Breast epithelium (tissue), 4 donors: ENCODE measurements around the gene FMO1. TPM values are rescaled to one million over a fixed set of nuclear protein-coding genes. Genes with fewer than 3 reads are reported as not detected.
A peak's percentile ranks its signal among the peaks of the same experiment; 100 is the strongest.
"Not testable (repeated sequence)": the region's sequence is repeated elsewhere in the genome, so short reads cannot be mapped to it uniquely, and the experiment has no call there.

ENCODE experiments used
- DNase-seq, 2 donors: peaks; one replicate each; pipeline ENCODE4 v3.0.0-alpha.2; 2019; ENCODE audit warnings: low spot score in 2 of 2
- H3K27ac ChIP-seq, 2 donors: fragments of 200-600 bp; sonication (generic) in 1 of 2; one replicate each; pipeline ENCODE4 v1.5.1; 2016 to 2019; ENCODE audit warnings: mild to moderate bottlenecking in 1 of 2
- H3K27me3 ChIP-seq, 2 donors: fragments of 200-600 bp; sonication (generic) in 1 of 2; one replicate each; pipeline versions ENCODE4 v1.5.1 to v1.6.0; 2017 to 2019; ENCODE audit warnings: control low read depth in 1 of 2, mild to moderate bottlenecking in 1 of 2
- H3K36me3 ChIP-seq: fragments of 200-600 bp; one replicate; pipeline ENCODE4 v1.5.1; 2019
- H3K4me1 ChIP-seq, 2 donors: fragments of 200-600 bp; sonication (generic); one replicate each; pipeline ENCODE4 v1.5.1; 2016 to 2019; ENCODE audit warnings: control low read depth in 1 of 2
- H3K4me3 ChIP-seq, 3 donors: fragments of 200-600 bp; sonication (generic); 1 replicate in 2 of 3; 2 replicates in 1 of 3; pipeline ENCODE4 v1.5.1; 2016 to 2019; ENCODE audit warnings: mild to moderate bottlenecking in 3 of 3, moderate library complexity in 2 of 3
- H3K9me3 ChIP-seq, 2 donors: fragments of 200-600 bp; sonication (generic) in 1 of 2; one replicate each; pipeline ENCODE4 v1.5.1; 2016 to 2019; ENCODE audit warnings: control low read depth in 1 of 2
- CTCF ChIP-seq, 3 donors: fragments of 450-650 bp; IDR thresholded peaks; one replicate each; pipeline ENCODE4 v1.5.1; 2016 to 2017; ENCODE audit warnings: antibody characterized with exemption in 3 of 3, mild to moderate bottlenecking in 3 of 3, moderate library complexity in 3 of 3
- POLR2A ChIP-seq: fragments of 450-650 bp; IDR thresholded peaks from one replicate; pipeline ENCODE4 v1.6.1; 2016; ENCODE audit warnings: antibody characterized with exemption, mild to moderate bottlenecking, moderate library complexity
- POLR2AphosphoS5 ChIP-seq, 3 donors: sonication (generic); formaldehyde crosslinking; IDR thresholded peaks; one replicate each; pipeline ENCODE4 v1.6.1; 2017; ENCODE audit warnings: antibody characterized with exemption in 3 of 3
- intact Hi-C: fragments of 100-400 bp; cut with DNase I; formaldehyde crosslinking; loops from one replicate; pipeline ENCODE4 v1.15.1; 2023; ENCODE audit warnings: low total_unique reads
- total RNA-seq, 3 donors: library from RNA; depleted of rRNA; stranded (reverse); fragments of >200 nt; gene quantifications; one replicate each; pipeline ENCODE4 v1.1.0, GENCODE V29; 2016

FMO1 gene
- total RNA-seq, 3 donors from 2014 or later: 4.3 to 9.4 (median 7.0) TPM

DNA sequence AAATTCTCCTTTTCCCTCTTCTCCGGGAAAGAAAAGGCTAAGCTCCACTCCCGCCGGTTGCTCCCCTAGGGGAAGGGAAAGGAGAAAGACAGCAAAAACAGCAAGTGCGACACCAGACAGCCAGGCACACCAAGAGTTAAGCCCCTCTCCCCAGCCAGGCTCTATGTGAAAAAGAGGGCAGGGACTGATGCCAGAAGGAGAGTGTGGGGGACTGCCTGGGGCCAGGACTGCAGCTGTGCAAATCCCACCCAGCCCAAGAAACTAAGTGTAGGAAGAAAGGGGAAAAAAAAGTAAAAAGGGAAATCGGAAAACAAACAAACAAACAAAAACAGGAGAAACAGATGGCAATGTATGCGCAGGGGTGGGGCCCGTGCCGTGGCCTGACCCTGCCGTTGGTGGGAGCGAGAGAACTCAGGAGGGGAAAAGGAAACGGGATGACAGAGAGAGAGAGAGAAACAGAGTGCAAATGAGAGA is 27.7 kb upstream of the FMO1 start:
- peak in 1 of 3 donors; percentile 28 for TF ChIP-seq POLR2AphosphoS5 (IDR thresholded peaks at IDR 0.05)
- TF ChIP-seq CTCF (IDR thresholded peaks at IDR 0.05): no peak
- peak overlapping the region; percentile 92 for H3K27ac ChIP-seq

GRCh38 chr1:171221665-171222591 is 26.4 kb upstream of the FMO1 start:
- no peak for TF ChIP-seq POLR2A
- TF ChIP-seq CTCF (IDR thresholded peaks at IDR 0.05): no peak
- no peak for TF ChIP-seq POLR2AphosphoS5 (IDR thresholded peaks at IDR 0.05)
- H3K27ac ChIP-seq: peak overlapping the region; percentile 92 to 93
- intact Hi-C loops: loop anchor here (10.0 kb wide), 1 partner anchor 137 kb away; no protein-coding TSS in a partner anchor
- H3K4me3 ChIP-seq: peak overlapping the region in 1 of 3 donors; percentile 21
- H3K9me3 ChIP-seq: no peaks in the 10 kb centered on the region
- peaks cover 7 to 43% of the 10 kb centered on the region in 2 donors for H3K4me1 ChIP-seq
- no peaks in the 10 kb centered on the region for H3K36me3 ChIP-seq
- H3K27me3 ChIP-seq: no peaks in the 10 kb centered on the region
- no peak for DNase-seq

More for the DNA sequence above, 27.7 kb upstream of the FMO1 start:
- H3K27me3 ChIP-seq: no peaks in the 10 kb centered on the region
- H3K4me3 ChIP-seq: peak overlapping the region in 2 of 3 donors; percentile 19 to 51
- no peak for DNase-seq
- H3K4me1 ChIP-seq: peaks cover 7 to 43% of the 10 kb centered on the region in 2 donors
- H3K36me3 ChIP-seq: no peaks in the 10 kb centered on the region
- H3K9me3 ChIP-seq: no peaks in the 10 kb centered on the region
- intact Hi-C loops: loop anchor here (10.0 kb wide), 1 partner anchor 136 kb away; no protein-coding TSS in a partner anchor

GRCh38 chr1:171222936-171223335 is 25.4 kb upstream of the FMO1 start:
- Histone ChIP-seq H3K27ac (peak overlapping the region; percentile 92 to 93), H3K36me3 (no peaks in the 10 kb centered on the region), H3K4me1 (peaks cover 6 to 38% of the 10 kb centered on the region in 2 donors), H3K4me3 (no peak overlapping the region), H3K27me3 (no peaks in the 10 kb centered on the region), H3K9me3 (no peaks in the 10 kb centered on the region)
- no peak for TF ChIP-seq POLR2A
- intact Hi-C loops: loop anchor here (10.0 kb wide), 1 partner anchor 138 kb away; no protein-coding TSS in a partner anchor
- DNase-seq: no peak

DNA sequence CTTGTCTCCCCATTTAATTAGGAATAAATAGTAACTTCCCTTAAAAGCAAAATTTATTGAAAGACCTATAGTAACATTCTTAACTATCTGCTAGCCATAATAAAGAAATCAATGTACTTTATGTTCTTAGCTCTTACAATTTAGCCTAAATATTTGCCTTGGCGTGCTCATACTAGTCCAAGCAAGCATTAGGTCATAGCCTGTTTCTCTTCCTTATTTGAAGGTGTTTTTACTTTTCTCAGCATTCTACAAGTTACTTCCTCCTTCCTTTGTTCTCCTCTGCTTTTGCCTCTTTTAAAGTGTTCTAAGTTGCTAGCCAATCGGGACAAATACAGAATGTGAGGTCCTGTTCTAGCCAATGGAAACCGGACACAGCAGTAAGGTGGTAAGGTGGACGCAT is 24.0 kb upstream of the FMO1 start:
- not testable (repeated sequence) for H3K27me3 ChIP-seq, H3K4me3 ChIP-seq, H3K9me3 ChIP-seq, DNase-seq, H3K36me3 ChIP-seq
- H3K4me1 ChIP-seq: peaks cover 0 to 26% of the 10 kb centered on the region in 2 donors
- peak overlapping the region; percentile 46 to 92 for H3K27ac ChIP-seq
- intact Hi-C loops: loop anchor here (10.0 kb wide), 1 partner anchor 139 kb away; no protein-coding TSS in a partner anchor

DNA sequence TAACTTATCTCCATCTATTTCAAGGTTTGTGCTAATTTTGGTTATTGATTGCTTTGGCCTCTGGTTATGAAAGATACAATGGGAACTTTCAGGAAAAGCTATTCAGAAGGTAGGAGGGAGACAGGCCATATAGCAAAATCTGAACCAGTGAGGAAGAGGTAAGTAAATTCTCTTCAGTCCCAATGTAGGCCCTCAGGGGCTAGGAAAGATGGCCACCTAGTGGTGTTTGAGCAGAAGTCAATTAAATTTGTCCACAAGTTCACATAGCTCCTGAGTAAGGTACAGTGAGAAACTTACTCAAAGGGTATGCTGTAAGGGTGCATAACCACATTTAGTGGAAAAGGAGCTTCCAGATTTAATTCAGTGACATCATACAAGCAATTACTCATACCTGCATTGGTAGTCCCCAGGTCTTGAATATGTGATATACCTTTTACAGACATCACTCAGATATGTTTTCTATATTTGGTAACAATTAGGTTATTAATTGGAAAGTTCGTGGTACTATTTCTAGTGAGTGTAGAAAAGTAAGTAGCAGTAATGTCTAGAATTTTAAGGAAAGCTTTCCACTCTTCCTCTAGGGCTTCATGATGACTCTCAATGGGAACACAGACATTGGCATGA is 21.4 kb upstream of the FMO1 start:
- Histone ChIP-seq H3K4me1 (peaks cover 0 to 14% of the 10 kb centered on the region in 2 donors), H3K4me3 (no peak overlapping the region), H3K27ac (peak overlapping the region in 1 of 2 donors; percentile 18), H3K9me3 (no peaks in the 10 kb centered on the region), H3K36me3 (no peaks in the 10 kb centered on the region), H3K27me3 (no peaks in the 10 kb centered on the region)
- intact Hi-C loops: loop anchor here (10.0 kb wide), 1 partner anchor 142 kb away; no protein-coding TSS in a partner anchor
- TF ChIP-seq POLR2A: no peak
- peak; percentile 88 to 96 (median 95) for TF ChIP-seq CTCF (IDR thresholded peaks at IDR 0.05)
- peak in 1 of 3 donors; percentile 18 for TF ChIP-seq POLR2AphosphoS5 (IDR thresholded peaks at IDR 0.05)
- DNase-seq: no peak
